ENCODE results near the gene PRKD1. TPM values are rescaled to one million over a fixed set of nuclear protein-coding genes. Genes with fewer than 3 reads are reported as not detected.

The PRKD1 gene
- total and polyA plus RNA-seq, 2 of the 13 experiments (the other 11 are each of a cell fraction or from before 2014, with no cell fraction given): 0.22 to 1.3 TPM

GRCh38 chr14:29897181-29897580, 30.5 kb downstream of the PRKD1 start:
- no peaks in the 10 kb centered on the region for H3K79me2 ChIP-seq (ENCODE audit: insufficient read depth, low read length)
- no peak overlapping the region for H3K9ac ChIP-seq (ENCODE audit: insufficient read depth, low read depth, low read length)
- no peak overlapping the region for H3K4me2 ChIP-seq (ENCODE audit: low read depth, low read length)
- H3K27me3 ChIP-seq (ENCODE audit: control insufficient read depth in 1 of 2, insufficient read depth in 2 of 2, low read length in 2 of 2): no peaks in the 10 kb centered on the region
- H3K9me3 ChIP-seq (ENCODE audit: low read length): peaks cover 58% of the 10 kb centered on the region
- no peak for ATAC-seq
- intact Hi-C loops (cut with micrococcal nuclease; ENCODE audit: unreplicated experiment) (no loop called here), in situ Hi-C loops (cut with HindIII; ENCODE audit: extremely low pct_ligation_motif_present, low pct_unique_long_range_greater_than_20kb) (no loop called here)
- H3K27ac ChIP-seq (ENCODE audit: extremely low read length, insufficient read depth, low read length): no peak overlapping the region
- no peaks in the 10 kb centered on the region for H3K36me3 ChIP-seq (replicated peaks in 1 of 2; ENCODE audit: control insufficient read depth in 1 of 2, insufficient read depth in 2 of 2, low read length in 2 of 2)
- no peak for DNase-seq (ENCODE audit: low spot score)
- H3K4me3 ChIP-seq (replicated peaks in 1 of 3; ENCODE audit: insufficient read depth in 1 of 3, low read depth in 2 of 3, low read length in 3 of 3): no peak overlapping the region
- BruUV-seq (replicated peaks): no TSS peak
- ChIA-PET CTCF (ENCODE audit: low intra/inter-chr PET ratio, low total read pairs) (no interaction called here), POLR2A (no interaction called here)
- H4K20me1 ChIP-seq (ENCODE audit: insufficient read depth, low read length): no peaks in the 10 kb centered on the region
- no peaks in the 10 kb centered on the region for H3K4me1 ChIP-seq (ENCODE audit: insufficient read depth, low read length)
- 1% methylated on average over 1 of the region's 1 CpG for WGBS (ENCODE audit: low lambda C conversion rate)
- H2AFZ ChIP-seq (ENCODE audit: low read length): no peak overlapping the region
- no peak for FAIRE-seq
- TF ChIP-seq, protein P1, sequence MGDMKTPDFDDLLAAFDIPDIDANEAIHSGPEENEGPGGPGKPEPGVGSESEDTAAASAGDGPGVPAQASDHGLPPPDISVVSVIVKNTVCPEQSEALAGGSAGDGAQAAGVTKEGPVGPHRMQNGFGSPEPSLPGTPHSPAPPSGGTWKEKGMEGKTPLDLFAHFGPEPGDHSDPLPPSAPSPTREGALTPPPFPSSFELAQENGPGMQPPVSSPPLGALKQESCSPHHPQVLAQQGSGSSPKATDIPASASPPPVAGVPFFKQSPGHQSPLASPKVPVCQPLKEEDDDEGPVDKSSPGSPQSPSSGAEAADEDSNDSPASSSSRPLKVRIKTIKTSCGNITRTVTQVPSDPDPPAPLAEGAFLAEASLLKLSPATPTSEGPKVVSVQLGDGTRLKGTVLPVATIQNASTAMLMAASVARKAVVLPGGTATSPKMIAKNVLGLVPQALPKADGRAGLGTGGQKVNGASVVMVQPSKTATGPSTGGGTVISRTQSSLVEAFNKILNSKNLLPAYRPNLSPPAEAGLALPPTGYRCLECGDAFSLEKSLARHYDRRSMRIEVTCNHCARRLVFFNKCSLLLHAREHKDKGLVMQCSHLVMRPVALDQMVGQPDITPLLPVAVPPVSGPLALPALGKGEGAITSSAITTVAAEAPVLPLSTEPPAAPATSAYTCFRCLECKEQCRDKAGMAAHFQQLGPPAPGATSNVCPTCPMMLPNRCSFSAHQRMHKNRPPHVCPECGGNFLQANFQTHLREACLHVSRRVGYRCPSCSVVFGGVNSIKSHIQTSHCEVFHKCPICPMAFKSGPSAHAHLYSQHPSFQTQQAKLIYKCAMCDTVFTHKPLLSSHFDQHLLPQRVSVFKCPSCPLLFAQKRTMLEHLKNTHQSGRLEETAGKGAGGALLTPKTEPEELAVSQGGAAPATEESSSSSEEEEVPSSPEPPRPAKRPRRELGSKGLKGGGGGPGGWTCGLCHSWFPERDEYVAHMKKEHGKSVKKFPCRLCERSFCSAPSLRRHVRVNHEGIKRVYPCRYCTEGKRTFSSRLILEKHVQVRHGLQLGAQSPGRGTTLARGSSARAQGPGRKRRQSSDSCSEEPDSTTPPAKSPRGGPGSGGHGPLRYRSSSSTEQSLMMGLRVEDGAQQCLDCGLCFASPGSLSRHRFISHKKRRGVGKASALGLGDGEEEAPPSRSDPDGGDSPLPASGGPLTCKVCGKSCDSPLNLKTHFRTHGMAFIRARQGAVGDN (CRISPR knock-in tag; IDR thresholded peaks at IDR 0.05): no peak
- TF ChIP-seq DZIP1 (CRISPR knock-in tag; IDR thresholded peaks at IDR 0.05) (no peak), ZXDC (CRISPR knock-in tag; IDR thresholded peaks at IDR 0.05) (no peak)
- TF ChIP-seq, protein P2, sequence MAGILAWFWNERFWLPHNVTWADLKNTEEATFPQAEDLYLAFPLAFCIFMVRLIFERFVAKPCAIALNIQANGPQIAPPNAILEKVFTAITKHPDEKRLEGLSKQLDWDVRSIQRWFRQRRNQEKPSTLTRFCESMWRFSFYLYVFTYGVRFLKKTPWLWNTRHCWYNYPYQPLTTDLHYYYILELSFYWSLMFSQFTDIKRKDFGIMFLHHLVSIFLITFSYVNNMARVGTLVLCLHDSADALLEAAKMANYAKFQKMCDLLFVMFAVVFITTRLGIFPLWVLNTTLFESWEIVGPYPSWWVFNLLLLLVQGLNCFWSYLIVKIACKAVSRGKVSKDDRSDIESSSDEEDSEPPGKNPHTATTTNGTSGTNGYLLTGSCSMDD (CRISPR knock-in tag; IDR thresholded peaks at IDR 0.05): no peak

Data from HepG2 (cell line).